OCI-LY1 (cell line): ENCODE measurements around the gene COMMD7.

Source experiments
- EZH2 ChIP-seq: fragments of 200-600 bp; sonication (generic), shearing (Covaris generic); IDR thresholded peaks from 2 replicates; pipeline ENCODE4 v1.8.0; 2017; ENCODE audit warnings: borderline replicate concordance, mixed run types, mild to moderate bottlenecking, antibody characterized with exemption, low read length, moderate library complexity, mixed read lengths
- TF ChIP-seq, protein P1 (sequence below): fragments of 200-600 bp; sonication (generic), shearing (Covaris generic); IDR thresholded peaks from 2 replicates; pipeline ENCODE4 v1.5.1; 2017; ENCODE audit warnings: mild to moderate bottlenecking, antibody characterized with exemption, low read length, moderate library complexity, mixed read lengths

DNA sequence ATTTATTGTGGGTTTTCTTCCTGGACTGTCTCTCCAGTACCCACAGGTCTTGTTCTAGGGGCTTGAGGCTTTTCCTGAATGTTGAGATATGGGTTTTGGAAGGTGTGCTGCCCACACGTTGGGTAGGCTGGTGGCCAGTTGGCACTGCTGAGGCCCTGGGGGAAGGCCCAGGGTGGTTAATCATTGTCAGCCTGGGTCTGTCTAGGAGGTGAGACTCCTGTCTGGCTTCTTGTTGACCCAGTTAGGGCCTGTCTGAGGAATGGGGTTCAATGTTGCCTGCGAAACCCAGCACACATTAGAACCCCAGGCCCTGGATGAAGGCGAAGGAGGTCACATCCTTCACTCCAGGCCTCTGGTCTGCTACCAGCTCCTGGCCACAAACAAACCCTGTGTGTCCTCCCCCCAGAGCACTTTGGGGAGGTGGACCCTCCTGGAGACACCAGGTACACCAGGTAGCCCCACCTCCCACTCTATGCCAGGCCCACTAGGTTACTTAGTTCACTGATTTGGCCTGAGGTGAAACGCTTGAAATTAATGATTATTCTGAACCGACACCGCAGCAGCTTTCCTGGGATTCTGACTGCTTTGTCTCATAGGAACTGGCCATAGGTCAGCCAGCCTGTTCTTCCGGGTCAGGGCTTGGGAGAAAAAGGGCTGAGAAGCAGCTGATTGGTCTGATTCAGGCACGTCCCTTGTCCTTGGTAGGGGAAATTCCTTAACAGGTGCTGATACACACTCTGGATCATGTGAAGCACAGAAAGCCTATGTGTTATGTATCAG is 34.1 kb upstream of the COMMD7 start:
- TF ChIP-seq, protein P1, sequence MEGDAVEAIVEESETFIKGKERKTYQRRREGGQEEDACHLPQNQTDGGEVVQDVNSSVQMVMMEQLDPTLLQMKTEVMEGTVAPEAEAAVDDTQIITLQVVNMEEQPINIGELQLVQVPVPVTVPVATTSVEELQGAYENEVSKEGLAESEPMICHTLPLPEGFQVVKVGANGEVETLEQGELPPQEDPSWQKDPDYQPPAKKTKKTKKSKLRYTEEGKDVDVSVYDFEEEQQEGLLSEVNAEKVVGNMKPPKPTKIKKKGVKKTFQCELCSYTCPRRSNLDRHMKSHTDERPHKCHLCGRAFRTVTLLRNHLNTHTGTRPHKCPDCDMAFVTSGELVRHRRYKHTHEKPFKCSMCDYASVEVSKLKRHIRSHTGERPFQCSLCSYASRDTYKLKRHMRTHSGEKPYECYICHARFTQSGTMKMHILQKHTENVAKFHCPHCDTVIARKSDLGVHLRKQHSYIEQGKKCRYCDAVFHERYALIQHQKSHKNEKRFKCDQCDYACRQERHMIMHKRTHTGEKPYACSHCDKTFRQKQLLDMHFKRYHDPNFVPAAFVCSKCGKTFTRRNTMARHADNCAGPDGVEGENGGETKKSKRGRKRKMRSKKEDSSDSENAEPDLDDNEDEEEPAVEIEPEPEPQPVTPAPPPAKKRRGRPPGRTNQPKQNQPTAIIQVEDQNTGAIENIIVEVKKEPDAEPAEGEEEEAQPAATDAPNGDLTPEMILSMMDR: no peak
- TF ChIP-seq EZH2: no peak
